ENCODE results near the gene SH2D4B. TPM values are rescaled to one million over a fixed set of nuclear protein-coding genes. Genes with fewer than 3 reads are reported as not detected.

Gene SH2D4B
- total and polyA plus RNA-seq, 2 of the 13 experiments (the other 11 are each of a cell fraction or from before 2014, with no cell fraction given) = not detected

- TF ChIP-seq CBFB (CRISPR knock-in tag; IDR thresholded peaks at IDR 0.05) (no peak), FOXP1 (IDR thresholded peaks at IDR 0.05) (no peak), FOXP1 (CRISPR knock-in tag; IDR thresholded peaks at IDR 0.05) (peak; percentile 68; the same call in 1 of the 2 replicates), GABPB1 (CRISPR knock-in tag; IDR thresholded peaks at IDR 0.05) (peak; percentile 47; the same call in 1 of the 2 replicates), CREB1 (IDR thresholded peaks at IDR 0.05) (no peak), CREB1 (CRISPR knock-in tag; IDR thresholded peaks at IDR 0.05) (peak; percentile 23; the same call in 1 of the 2 replicates), ZNF770 (CRISPR knock-in tag; IDR thresholded peaks at IDR 0.05) (0 out of 2 replicates have a peak, but pooled peaks have one; percentile 20), ZNF564 (CRISPR knock-in tag; IDR thresholded peaks at IDR 0.05) (no peak), KMT2A (CRISPR knock-in tag; IDR thresholded peaks at IDR 0.05) (peak; percentile 42; the same call in 1 of the 2 replicates), AHDC1 (CRISPR knock-in tag; IDR thresholded peaks at IDR 0.05; ENCODE audit: borderline replicate concordance) (0 out of 2 replicates have a peak, but pooled peaks have one; percentile 50), STAT5B (CRISPR knock-in tag; IDR thresholded peaks at IDR 0.05) (no peak), MLX (CRISPR knock-in tag; IDR thresholded peaks at IDR 0.05) (peak; percentile 62; the same call in 1 of the 2 replicates), TCF7L2 (IDR thresholded peaks at IDR 0.05; ENCODE audit: low read depth, low read length) (no peak), AFF4 (CRISPR knock-in tag; IDR thresholded peaks at IDR 0.05) (no peak), SRSF4 (IDR thresholded peaks at IDR 0.05; ENCODE audit: low read depth, low read length, poor library complexity, severe bottlenecking) (no peak), ZZZ3 (CRISPR knock-in tag; IDR thresholded peaks at IDR 0.05; ENCODE audit: borderline replicate concordance) (no peak), FOSL2 (CRISPR knock-in tag; IDR thresholded peaks at IDR 0.05) (peak; percentile 84), POLR2AphosphoS2 (IDR thresholded peaks at IDR 0.05; ENCODE audit: low read depth, low read length) (no peak)
Observed at GRCh38 chr10:80491251-80492102, 46.2 kb upstream of the SH2D4B start (continued).

All from HepG2 (cell line).